Superior temporal gyrus (tissue), 1 donor: Measurements from ENCODE around the gene HOXA7.
A peak's percentile ranks its signal among the peaks of the same experiment; 100 is the strongest.

ENCODE experiments used
- DNase-seq: peaks from one replicate; pipeline ENCODE4 v3.0.0-alpha.2; 2016; ENCODE audit errors: extremely low spot score

Gene HOXA7

GRCh38 chr7:27156508-27156898, at the start of gene HOXA7:
Gene HOXA7 (minus strand): TSS chr7:27156675. CDS start chr7:27156545, 130 bp downstream.
- no peak for DNase-seq

GRCh38 chr7:27205325-27206280, 49.1 kb upstream of the HOXA7 start:
- no peak for DNase-seq

GRCh38 chr7:27204851-27205322, 48.4 kb upstream of the HOXA7 start:
- no peak for DNase-seq

- no peak for DNase-seq
Measured at GRCh38 chr7:27203964-27204594, 47.6 kb upstream of the HOXA7 start.

GRCh38 chr7:27203365-27203953, 47.0 kb upstream of the HOXA7 start:
- no peak for DNase-seq

DNA sequence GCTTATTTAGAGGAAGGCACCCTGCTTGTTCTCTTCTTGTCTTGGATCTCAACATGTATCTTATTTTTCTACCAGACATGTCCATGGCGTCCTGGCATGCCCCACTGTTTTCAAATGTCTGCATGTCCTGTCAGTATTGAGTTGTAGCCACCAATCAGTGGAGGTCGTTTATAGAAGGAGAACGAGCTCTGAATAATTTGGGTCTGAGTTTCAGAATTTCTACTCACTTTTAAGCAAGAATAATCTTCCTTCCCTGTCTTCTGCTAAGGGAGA, 46.3 kb upstream of the HOXA7 start:
- no peak for DNase-seq

- no peak for DNase-seq
Measured at GRCh38 chr7:27202018-27202861, 45.8 kb upstream of the HOXA7 start.

DNA sequence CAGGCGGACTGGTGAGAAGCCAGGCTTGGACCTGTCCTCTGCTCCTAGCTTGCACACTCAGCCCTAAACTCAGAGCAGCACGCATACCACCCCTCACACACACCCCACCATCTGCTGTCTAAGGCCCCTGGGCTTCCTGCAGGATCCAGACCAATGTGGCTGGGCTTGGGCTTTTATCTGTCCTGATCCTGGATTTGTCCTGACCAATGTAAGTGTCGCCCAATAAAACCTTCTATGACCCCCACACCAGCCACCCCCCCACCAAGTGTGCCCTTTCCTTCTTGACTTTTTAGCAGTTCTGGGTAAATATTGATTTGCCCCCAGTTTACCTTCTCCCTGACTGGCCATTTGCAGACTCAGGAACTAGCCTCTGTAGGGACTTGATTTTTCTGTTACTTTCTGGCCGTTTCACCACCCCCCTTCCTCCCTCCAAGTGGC, 45.1 kb upstream of the HOXA7 start:
- no peak for DNase-seq

DNA sequence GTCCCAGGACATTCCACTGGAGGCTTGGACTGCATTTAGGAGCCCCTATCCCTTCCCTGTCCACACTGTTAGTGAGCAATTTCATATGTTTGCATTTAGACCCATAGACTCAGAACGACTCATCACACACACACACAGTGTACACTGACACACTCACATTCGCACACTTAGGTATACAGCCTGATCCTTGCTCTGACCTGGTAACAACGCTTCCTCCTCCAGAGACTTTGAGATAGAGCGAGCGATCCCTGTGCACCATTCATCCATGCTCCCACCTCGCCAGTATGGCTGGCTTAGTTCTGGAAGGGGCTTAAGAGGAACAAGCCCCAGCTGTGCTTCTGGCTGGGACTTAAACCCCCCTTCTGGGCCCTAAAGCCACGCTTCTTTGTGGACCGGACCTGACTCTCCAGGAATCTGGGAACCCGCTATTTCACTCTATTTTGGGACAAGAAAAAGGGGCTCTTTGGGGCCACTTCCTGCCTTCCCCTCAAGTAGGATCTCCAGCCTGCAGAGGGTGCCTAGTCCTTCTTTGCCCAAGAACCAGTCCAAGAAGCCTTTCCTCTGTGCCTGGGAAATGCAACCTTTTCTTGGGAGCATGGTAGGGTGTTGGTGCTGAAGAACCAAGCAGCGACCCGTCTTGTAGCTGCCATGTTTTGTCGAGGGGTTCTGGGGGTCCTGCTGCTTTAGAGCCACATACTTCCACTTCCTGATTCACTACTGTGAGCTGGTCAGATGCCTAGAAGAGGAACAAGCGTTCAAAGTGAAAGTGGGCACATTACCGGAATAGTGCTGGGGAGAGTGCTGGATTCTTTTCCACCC, 44.5 kb upstream of the HOXA7 start:
- DNase-seq = no peak

- no peak for DNase-seq
Measured at GRCh38 chr7:27199849-27200760, 43.6 kb upstream of the HOXA7 start, which contains the start of gene HOXA13. Gene HOXA13 (minus strand): TSS chr7:27200091. CDS start chr7:27200077, 14 bp downstream.

DNA sequence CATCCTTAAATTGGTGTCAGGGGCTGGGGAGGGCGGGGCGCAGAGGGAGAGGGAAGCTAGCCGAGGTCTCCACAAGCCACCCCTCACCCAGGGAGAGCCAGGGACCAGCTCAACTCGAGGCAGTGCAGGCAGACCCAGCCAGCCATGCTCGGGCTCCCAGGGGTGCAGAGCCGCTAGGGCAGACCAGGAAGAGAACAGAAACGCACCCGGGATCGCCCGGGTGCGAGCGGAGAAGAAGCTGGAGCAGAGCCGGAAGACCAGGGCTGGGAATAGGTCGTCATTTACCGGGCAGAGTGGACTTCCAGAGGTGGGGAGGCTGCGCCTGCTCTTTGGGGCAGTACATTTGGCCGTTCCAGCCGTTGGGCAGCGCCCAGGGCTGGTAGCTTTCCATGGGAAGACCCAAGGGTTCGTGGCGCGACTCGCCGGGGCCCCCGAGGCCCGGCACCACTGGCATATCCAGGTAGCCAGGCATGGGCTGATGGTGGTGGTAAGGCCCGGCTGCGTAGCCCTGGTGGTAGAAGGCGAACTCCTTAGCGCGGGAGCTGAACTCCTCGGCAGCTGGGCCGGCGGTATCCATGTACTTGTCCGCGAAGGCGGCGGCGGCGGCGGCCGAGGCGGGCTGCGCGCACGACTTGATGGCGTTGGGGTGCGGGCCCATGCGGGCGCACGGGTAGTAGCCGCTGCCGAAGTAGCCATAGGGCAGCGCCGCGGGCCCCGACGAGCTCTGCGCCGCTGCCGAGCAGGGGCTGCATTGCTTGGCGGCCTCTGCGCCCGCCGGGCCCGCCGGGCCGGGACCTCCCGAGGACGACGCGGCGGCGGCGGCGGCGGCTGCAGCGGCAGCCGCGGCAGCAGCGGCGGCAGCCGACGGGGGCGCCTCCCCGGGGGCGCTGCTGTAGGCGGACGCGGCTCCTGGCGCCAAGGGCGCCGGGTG, 42.7 kb upstream of the HOXA7 start:
- DNase-seq = no peak

GRCh38 chr7:27198138-27198841, 41.8 kb upstream of the HOXA7 start:
- DNase-seq = no peak

- DNase-seq = no peak
Measured at GRCh38 chr7:27197137-27198042, 40.9 kb upstream of the HOXA7 start.

DNA sequence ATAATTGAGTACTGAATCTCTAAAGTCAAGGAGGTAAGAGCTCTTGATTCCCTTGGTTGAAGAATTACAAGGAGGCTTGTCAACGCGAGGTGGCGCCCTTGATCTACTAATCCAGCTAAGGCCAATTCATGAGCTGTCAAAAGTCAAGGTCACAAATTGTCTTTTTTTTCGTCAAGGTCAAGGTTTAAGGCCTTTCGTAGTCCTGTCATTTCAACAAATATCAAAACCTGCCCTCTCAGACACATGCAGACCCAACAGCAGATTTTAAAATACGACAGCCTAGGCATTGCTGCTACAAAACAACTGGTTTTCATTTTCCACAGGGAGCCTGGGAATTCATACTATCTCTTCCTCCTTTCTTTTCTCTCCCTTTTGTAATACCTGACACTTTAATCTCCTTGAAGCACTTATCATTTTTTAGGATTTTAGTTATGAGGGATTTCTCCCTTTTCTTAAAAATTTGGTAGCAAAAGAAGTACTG, 39.9 kb upstream of the HOXA7 start:
- DNase-seq = peak; percentile 91

GRCh38 chr7:27194686-27195379, 38.4 kb upstream of the HOXA7 start:
- DNase-seq = no peak

- DNase-seq = no peak
Measured at GRCh38 chr7:27194002-27194352, 37.5 kb upstream of the HOXA7 start.
